ENCODE results near the gene COPG1. TPM values are rescaled to one million over a fixed set of nuclear protein-coding genes. Genes with fewer than 3 reads are reported as not detected.
"Not testable (repeated sequence)": the region's sequence is repeated elsewhere in the genome, so short reads cannot be mapped to it uniquely, and the experiment has no call there.

COPG1 gene
- total and polyA plus RNA-seq, 9 donors, result 49.2 to 147 (median 115) TPM

GRCh38 chr3:129218742-129219141 lies 30.7 kb upstream of the COPG1 start:
- no peaks in the 10 kb centered on the region for H3K27me3 ChIP-seq
- no peaks in the 10 kb centered on the region for H3K4me1 ChIP-seq (ENCODE audit: insufficient read depth)
- no peak overlapping the region for H3K27ac ChIP-seq
- H3K36me3 ChIP-seq, result no peaks in the 10 kb centered on the region
- TF ChIP-seq POLR2A (IDR thresholded peaks at IDR 0.05) (no peak), EP300 (IDR thresholded peaks at IDR 0.05) (no peak), CTCF (IDR thresholded peaks at IDR 0.05) (no peak)
- no peaks in the 10 kb centered on the region for H3K9me3 ChIP-seq
- intact Hi-C loops (cut with DNase I), result no loop called here
- no peak overlapping the region for H3K4me3 ChIP-seq
- 89 to 95% (median 93%) methylated on average over 2 of the region's 2 CpGs for WGBS, 3 donors
- DNase-seq, result no peak

GRCh38 chr3:129224387-129224786 lies 25.0 kb upstream of the COPG1 start:
- WGBS, 3 donors, result 37 to 54% (median 44%) methylated on average over 1 of the region's 1 CpG
- H3K36me3 ChIP-seq; H3K9me3 ChIP-seq; H3K27me3 ChIP-seq; H3K4me3 ChIP-seq; intact Hi-C loops (cut with DNase I); DNase-seq: not testable (repeated sequence)
- H3K27ac ChIP-seq, result peak overlapping the region in 1 of 2 donors; percentile 62
- peaks cover 11% of the 10 kb centered on the region for H3K4me1 ChIP-seq (ENCODE audit: insufficient read depth)

GRCh38 chr3:129224984-129225393 lies 24.4 kb upstream of the COPG1 start:
- no peaks in the 10 kb centered on the region for H3K9me3 ChIP-seq
- no peaks in the 10 kb centered on the region for H3K27me3 ChIP-seq
- 0 to 1% (median 0%) methylated on average over 9 of the region's 9 CpGs for WGBS, 3 donors
- intact Hi-C loops (cut with DNase I), result no loop called here
- H3K36me3 ChIP-seq, result no peaks in the 10 kb centered on the region
- H3K27ac ChIP-seq, result peak overlapping the region in 1 of 2 donors; percentile 62
- H3K4me3 ChIP-seq, result no peak overlapping the region
- peak; percentile 55 to 73 (median 66) for DNase-seq
- H3K4me1 ChIP-seq (ENCODE audit: insufficient read depth), result peaks cover 13% of the 10 kb centered on the region
- TF ChIP-seq EP300 (IDR thresholded peaks at IDR 0.05) (no peak), POLR2A (IDR thresholded peaks at IDR 0.05) (no peak), CTCF (IDR thresholded peaks at IDR 0.05) (no peak)

- intact Hi-C loops (cut with DNase I), result no loop called here
- peaks cover 13% of the 10 kb centered on the region for H3K4me1 ChIP-seq (ENCODE audit: insufficient read depth)
- no peak overlapping the region for H3K4me3 ChIP-seq
- no peak overlapping the region for H3K27ac ChIP-seq
- peak in 4 of 5 donors; percentile 31 to 45 (median 43) for DNase-seq
- TF ChIP-seq EP300 (IDR thresholded peaks at IDR 0.05), result no peak
- no peak for TF ChIP-seq POLR2A (IDR thresholded peaks at IDR 0.05)
- no peak for TF ChIP-seq CTCF (IDR thresholded peaks at IDR 0.05)
- H3K27me3 ChIP-seq, result no peaks in the 10 kb centered on the region
- H3K36me3 ChIP-seq, result no peaks in the 10 kb centered on the region
- no peaks in the 10 kb centered on the region for H3K9me3 ChIP-seq
- 66 to 68% (median 67%) methylated on average over 6 of the region's 6 CpGs for WGBS, 3 donors
Observed at GRCh38 chr3:129226374-129226773, 23.0 kb upstream of the COPG1 start.

GRCh38 chr3:129228891-129229585 lies 20.4 kb upstream of the COPG1 start:
- intact Hi-C loops (cut with DNase I), result no loop called here

More at GRCh38 chr3:129228891-129229585, 20.4 kb upstream of the COPG1 start:
- Histone ChIP-seq H3K9me3 (no peaks in the 10 kb centered on the region), H3K36me3 (no peaks in the 10 kb centered on the region), H3K4me1 (ENCODE audit: insufficient read depth) (peaks cover 13% of the 10 kb centered on the region), H3K27ac (no peak overlapping the region), H3K27me3 (no peaks in the 10 kb centered on the region), H3K4me3 (no peak overlapping the region)
- WGBS, 3 donors, result 20 to 40% (median 21%) methylated on average over 11 of the region's 11 CpGs
- TF ChIP-seq EP300 (IDR thresholded peaks at IDR 0.05), result no peak
- DNase-seq, result peak in 1 of 5 donors; percentile 46
